Keratinocyte (primary cell): Measurements from ENCODE around the gene CEBPG. TPM values are rescaled to one million over a fixed set of nuclear protein-coding genes. Genes with fewer than 3 reads are reported as not detected.

Source experiments
- DNase-seq: peaks from one replicate; pipeline ENCODE4 v3.0.0-alpha.2; 2011; ENCODE audit warnings: low read depth, missing footprints, low spot score
- FAIRE-seq: peaks from 2 replicates; lab custom pipeline; 2011; peaks lifted over from hg19 to GRCh38; lab: Jason Lieb, UNC
- H2AFZ ChIP-seq: 2 replicates; pipeline ENCODE4 v1.6.0; 2012; ENCODE audit warnings: low read length, control low read depth, inconsistent platforms; ENCODE audit not compliant: control insufficient read depth
- H3K27ac ChIP-seq: 2 replicates; pipeline ENCODE4 v1.5.1; 2011; ENCODE audit warnings: low read length; ENCODE audit not compliant: control insufficient read depth, insufficient read depth
- H3K27me3 ChIP-seq: 3 replicates; pipeline ENCODE4 v1.6.0; 2011; ENCODE audit warnings: low read length; ENCODE audit not compliant: control insufficient read depth, insufficient read depth; ENCODE audit errors: extremely low read depth
- H3K36me3 ChIP-seq, 2 experiments: 2 replicates in 1 of 2; 3 replicates in 1 of 2; pipeline ENCODE4 v1.5.1; 2011; ENCODE audit warnings: low read length in 2 of 2, mild to moderate bottlenecking in 1 of 2; ENCODE audit not compliant: control insufficient read depth in 2 of 2, insufficient read depth in 2 of 2; ENCODE audit errors: extremely low read depth in 1 of 2
- H3K4me1 ChIP-seq: 3 replicates; pipeline ENCODE4 v1.5.1; 2011; ENCODE audit warnings: low read length; ENCODE audit not compliant: control insufficient read depth, insufficient read depth; ENCODE audit errors: extremely low read depth
- H3K4me2 ChIP-seq: 3 replicates; pipeline ENCODE4 v1.6.0; 2011; ENCODE audit warnings: low read depth, low read length; ENCODE audit not compliant: control insufficient read depth, insufficient read depth; ENCODE audit errors: extremely low read depth
- H3K4me3 ChIP-seq, 3 experiments: fragments of 200-600 bp in 1 of 3; sonication (generic) in 1 of 3; 2 replicates in 2 of 3; 3 replicates in 1 of 3; pipeline ENCODE4 v1.5.1; 2011 to 2016; ENCODE audit warnings: low read length in 3 of 3, mild to moderate bottlenecking in 3 of 3, control low read depth in 2 of 3, inconsistent platforms in 1 of 3, low read depth in 1 of 3, mixed read lengths in 1 of 3, mixed run types in 1 of 3, moderate library complexity in 1 of 3; ENCODE audit not compliant: control insufficient read depth in 2 of 3, insufficient read depth in 2 of 3; ENCODE audit errors: extremely low read depth in 1 of 3
- H3K79me2 ChIP-seq: 2 replicates; pipeline ENCODE4 v1.6.0; 2012; ENCODE audit warnings: low read length; ENCODE audit not compliant: control insufficient read depth, insufficient read depth
- H3K9ac ChIP-seq: 3 replicates; pipeline ENCODE4 v1.6.0; 2011; ENCODE audit warnings: low read length; ENCODE audit not compliant: control insufficient read depth, insufficient read depth; ENCODE audit errors: extremely low read depth
- H3K9me1 ChIP-seq: 3 replicates; pipeline ENCODE4 v1.6.0; 2011; ENCODE audit warnings: low read length; ENCODE audit not compliant: control insufficient read depth, insufficient read depth; ENCODE audit errors: extremely low read depth
- H3K9me3 ChIP-seq: 2 replicates; pipeline ENCODE4 v1.5.1; 2012; ENCODE audit warnings: low read depth, low read length; ENCODE audit not compliant: control insufficient read depth
- H4K20me1 ChIP-seq: 3 replicates; pipeline ENCODE4 v1.6.0; 2011; ENCODE audit warnings: low read length; ENCODE audit not compliant: control insufficient read depth, insufficient read depth; ENCODE audit errors: extremely low read depth
- EZH2 ChIP-seq: IDR thresholded peaks from one replicate; pipeline ENCODE4 v1.6.1; 2012; ENCODE audit warnings: inconsistent platforms, mild to moderate bottlenecking, low read length, moderate library complexity
- dilution Hi-C: fragments of 300-500 bp; cut with MboI; formaldehyde crosslinking; loops from one replicate; pipeline ENCODE4 v1.7.0; 2020; ENCODE audit warnings: low sequenced_read_pairs; ENCODE audit not compliant: extremely low pct_ligation_motif_present
- polyA plus RNA-seq, 5 experiments: library from polyadenylated mRNA; depleted of rRNA in 3 of 5; stranded (reverse) in 3 of 5; stranded (forward) in 1 of 5; unstranded in 1 of 5; fragments of >200 nt; gene quantifications; 1 replicate in 1 of 5; 2 replicates in 3 of 5; 3 replicates in 1 of 5; pipeline versions ENCODE4 v1.2.1 to v1.2.3, GENCODE V29; 2011 to 2012; ENCODE audit warnings: missing spikeins in 2 of 5, low read depth in 1 of 5, low replicate concordance in 1 of 5
- TF ChIP-seq, protein P1 (sequence below), 3 experiments: IDR thresholded peaks in 1 of 3; conservative IDR thresholded peaks in 1 of 3; optimal IDR thresholded peaks in 1 of 3; 2 replicates in 2 of 3; 3 replicates in 1 of 3; pipeline versions ENCODE3 to v1.5.1; 2011; ENCODE audit warnings: low read length in 3 of 3, mild to moderate bottlenecking in 3 of 3, moderate library complexity in 2 of 3, control low read depth in 1 of 3, inconsistent platforms in 1 of 3; ENCODE audit not compliant: insufficient read depth in 2 of 3; ENCODE audit errors: extremely low read depth in 1 of 3

The CEBPG gene
- polyA plus RNA-seq, 1 donor (not counting 4 experiments of a cell fraction or from before 2014, with no cell fraction given): 31.9 TPM

DNA sequence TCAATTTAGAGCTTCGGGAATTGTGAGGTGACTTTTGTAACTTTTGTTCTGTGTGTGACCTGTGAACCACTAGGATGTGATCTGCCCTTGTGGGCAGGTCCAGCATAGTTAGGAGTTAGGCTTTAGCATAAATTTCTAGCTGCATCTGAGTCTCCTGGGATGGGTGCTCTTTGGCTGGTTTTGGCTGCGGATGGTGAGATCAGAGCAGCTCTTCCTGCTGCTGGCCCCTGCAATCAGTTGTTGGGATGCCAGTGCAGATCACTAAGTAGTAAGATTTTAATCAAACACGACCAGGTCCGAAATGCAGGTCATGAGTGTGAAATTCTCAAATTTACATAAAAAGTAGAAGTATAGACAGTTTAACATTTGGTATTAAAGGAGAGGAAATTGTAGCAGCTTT is 8.5 kb downstream of the CEBPG start:
- H3K27me3 ChIP-seq: no peaks in the 10 kb centered on the region
- no peak overlapping the region for H3K4me2 ChIP-seq
- peaks cover 85% of the 10 kb centered on the region for H3K79me2 ChIP-seq
- H3K9me1 ChIP-seq: peaks cover 7% of the 10 kb centered on the region
- TF ChIP-seq EZH2: no peak
- TF ChIP-seq, protein P1, sequence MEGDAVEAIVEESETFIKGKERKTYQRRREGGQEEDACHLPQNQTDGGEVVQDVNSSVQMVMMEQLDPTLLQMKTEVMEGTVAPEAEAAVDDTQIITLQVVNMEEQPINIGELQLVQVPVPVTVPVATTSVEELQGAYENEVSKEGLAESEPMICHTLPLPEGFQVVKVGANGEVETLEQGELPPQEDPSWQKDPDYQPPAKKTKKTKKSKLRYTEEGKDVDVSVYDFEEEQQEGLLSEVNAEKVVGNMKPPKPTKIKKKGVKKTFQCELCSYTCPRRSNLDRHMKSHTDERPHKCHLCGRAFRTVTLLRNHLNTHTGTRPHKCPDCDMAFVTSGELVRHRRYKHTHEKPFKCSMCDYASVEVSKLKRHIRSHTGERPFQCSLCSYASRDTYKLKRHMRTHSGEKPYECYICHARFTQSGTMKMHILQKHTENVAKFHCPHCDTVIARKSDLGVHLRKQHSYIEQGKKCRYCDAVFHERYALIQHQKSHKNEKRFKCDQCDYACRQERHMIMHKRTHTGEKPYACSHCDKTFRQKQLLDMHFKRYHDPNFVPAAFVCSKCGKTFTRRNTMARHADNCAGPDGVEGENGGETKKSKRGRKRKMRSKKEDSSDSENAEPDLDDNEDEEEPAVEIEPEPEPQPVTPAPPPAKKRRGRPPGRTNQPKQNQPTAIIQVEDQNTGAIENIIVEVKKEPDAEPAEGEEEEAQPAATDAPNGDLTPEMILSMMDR (optimal IDR thresholded peaks at IDR 0.05 in 1 of 3, IDR thresholded peaks at IDR 0.05 in 1 of 3, conservative IDR thresholded peaks at IDR 0.05 in 1 of 3; ENCODE audit: extremely low read depth in 1 of 3, insufficient read depth in 2 of 3, low read length in 3 of 3): no peak
- H3K4me3 ChIP-seq: no peak overlapping the region
- H3K27ac ChIP-seq: no peak overlapping the region
- no peak for DNase-seq
- peaks cover 38% of the 10 kb centered on the region for H4K20me1 ChIP-seq
- FAIRE-seq: no peak
- H2AFZ ChIP-seq: no peak overlapping the region
- no peak overlapping the region for H3K9ac ChIP-seq
- no peaks in the 10 kb centered on the region for H3K9me3 ChIP-seq
- H3K36me3 ChIP-seq: peaks cover 0 to 33% of the 10 kb centered on the region in 2 experiments
- peaks cover 19% of the 10 kb centered on the region for H3K4me1 ChIP-seq
- dilution Hi-C loops: no loop called here

DNA sequence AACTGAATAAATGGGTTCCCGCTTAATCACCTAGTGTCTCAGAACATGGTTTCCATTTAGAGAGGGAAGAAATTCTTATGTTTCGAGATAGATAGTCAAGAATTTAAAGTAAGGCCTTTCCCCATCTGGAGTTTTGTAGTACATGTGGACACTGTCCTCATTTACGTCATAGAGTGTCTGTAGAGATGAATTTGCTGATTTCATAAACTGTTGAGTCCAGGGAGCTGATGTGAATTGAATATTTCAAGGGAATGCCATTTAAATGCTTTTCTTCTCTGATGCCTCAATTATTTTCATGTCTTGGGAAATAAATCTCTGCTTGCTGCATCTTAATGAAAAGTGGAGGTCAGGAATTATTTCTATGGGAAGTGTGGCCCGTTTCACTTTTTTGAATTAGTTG is 9.5 kb downstream of the CEBPG start:
- Histone ChIP-seq H4K20me1 (peaks cover 37% of the 10 kb centered on the region), H3K9me3 (no peaks in the 10 kb centered on the region), H2AFZ (no peak overlapping the region), H3K27me3 (no peaks in the 10 kb centered on the region), H3K79me2 (peaks cover 77% of the 10 kb centered on the region), H3K36me3 (peaks cover 1 to 29% of the 10 kb centered on the region in 2 experiments), H3K9me1 (peaks cover 5% of the 10 kb centered on the region), H3K4me1 (peaks cover 9% of the 10 kb centered on the region), H3K9ac (no peak overlapping the region), H3K4me3 (no peak overlapping the region), H3K4me2 (no peak overlapping the region), H3K27ac (no peak overlapping the region)
- FAIRE-seq (no peak), DNase-seq (no peak)
- dilution Hi-C loops: no loop called here
- TF ChIP-seq, protein P1 (optimal IDR thresholded peaks at IDR 0.05 in 1 of 3, IDR thresholded peaks at IDR 0.05 in 1 of 3, conservative IDR thresholded peaks at IDR 0.05 in 1 of 3; ENCODE audit: extremely low read depth in 1 of 3, insufficient read depth in 2 of 3, low read length in 3 of 3): no peak
- no peak for TF ChIP-seq EZH2
